Measurements from ENCODE around the gene DYNLL2.

- no peak for TF ChIP-seq TAF1 (IDR thresholded peaks at IDR 0.05; ENCODE audit: borderline replicate concordance, insufficient read depth, low read length)
- TF ChIP-seq POLR2AphosphoS5 (IDR thresholded peaks at IDR 0.05; ENCODE audit: low read depth, low read length) = no peak
- no peak for TF ChIP-seq REST (IDR thresholded peaks at IDR 0.05; ENCODE audit: insufficient read depth in 1 of 2, low read depth in 2 of 2, low read length in 2 of 2)
- no peak for TF ChIP-seq SIN3A (IDR thresholded peaks at IDR 0.05; ENCODE audit: borderline replicate concordance, insufficient read depth, low read length)
- TF ChIP-seq FOXP2 (optimal IDR thresholded peaks at IDR 0.05; ENCODE audit: borderline replicate concordance, extremely low read depth, extremely low read length, insufficient read depth) = no peak
Observed at GRCh38 chr17:58111676-58112075, 28.5 kb downstream of the DYNLL2 start.
